GM18868 (cell line): Measurements from ENCODE around the gene NTPCR.
A peak's percentile ranks its signal among the peaks of the same experiment; 100 is the strongest.

Experiments
- ATAC-seq: cut with Tn5 transposase; IDR thresholded peaks from one replicate; pipeline ENCODE4 v1.9.1; 2021; ENCODE audit warnings: mild to moderate bottlenecking, moderate library complexity; ENCODE audit not compliant: unreplicated experiment

The NTPCR gene

GRCh38 chr1:232956081-232956480 lies 5.7 kb downstream of the NTPCR start:
- ATAC-seq = no peak

GRCh38 chr1:232958067-232958466 lies 7.7 kb downstream of the NTPCR start:
- ATAC-seq = no peak

DNA sequence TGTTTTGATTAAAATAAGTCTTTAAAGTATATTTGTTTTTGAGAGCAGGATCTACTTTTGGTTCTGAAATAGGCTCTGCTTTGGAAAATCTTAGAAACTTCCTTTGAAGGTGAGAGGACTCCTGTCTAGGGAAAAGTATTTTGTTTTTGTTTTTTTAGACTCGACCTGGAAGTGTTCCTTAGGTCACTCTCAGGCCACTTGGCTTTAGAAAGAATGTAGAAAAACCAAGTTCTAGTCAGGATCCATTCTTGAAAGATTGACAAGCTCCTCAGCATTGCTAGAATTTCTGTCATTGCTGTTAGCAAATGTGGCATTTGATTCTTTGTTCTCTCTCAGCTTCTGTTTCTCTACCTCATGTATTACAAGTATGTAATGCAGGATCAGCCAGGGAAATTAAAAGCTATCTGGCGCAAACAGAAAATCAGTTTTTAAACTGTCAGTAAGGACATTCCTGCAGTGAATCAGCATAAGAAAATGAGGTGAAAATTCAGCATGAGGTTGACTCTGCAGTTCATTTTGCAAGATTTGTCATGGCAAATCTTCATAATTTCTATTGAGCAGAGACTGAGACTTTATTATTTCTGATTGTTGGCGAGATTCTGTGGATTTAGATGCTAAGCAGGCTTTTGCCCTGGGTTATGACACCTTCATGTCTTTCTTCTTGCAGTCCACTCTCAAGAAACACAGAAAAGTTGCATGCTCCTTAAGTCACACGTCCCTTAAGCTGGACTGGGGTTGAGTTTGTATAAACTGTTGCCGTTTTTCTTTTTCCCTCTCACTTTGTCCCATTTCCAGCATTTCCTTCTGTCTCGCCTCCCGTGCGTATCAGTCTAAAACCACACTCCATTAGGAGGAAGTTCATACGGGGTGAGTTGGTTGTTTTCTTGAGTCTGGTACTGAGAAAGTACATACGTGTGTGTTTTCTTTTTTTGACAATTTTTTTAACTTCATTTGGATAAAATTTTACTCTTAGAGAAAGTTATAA lies 12.6 kb downstream of the NTPCR start:
- ATAC-seq = no peak

- ATAC-seq = no peak
Measured at GRCh38 chr1:232964601-232965000, 14.2 kb downstream of the NTPCR start.

DNA sequence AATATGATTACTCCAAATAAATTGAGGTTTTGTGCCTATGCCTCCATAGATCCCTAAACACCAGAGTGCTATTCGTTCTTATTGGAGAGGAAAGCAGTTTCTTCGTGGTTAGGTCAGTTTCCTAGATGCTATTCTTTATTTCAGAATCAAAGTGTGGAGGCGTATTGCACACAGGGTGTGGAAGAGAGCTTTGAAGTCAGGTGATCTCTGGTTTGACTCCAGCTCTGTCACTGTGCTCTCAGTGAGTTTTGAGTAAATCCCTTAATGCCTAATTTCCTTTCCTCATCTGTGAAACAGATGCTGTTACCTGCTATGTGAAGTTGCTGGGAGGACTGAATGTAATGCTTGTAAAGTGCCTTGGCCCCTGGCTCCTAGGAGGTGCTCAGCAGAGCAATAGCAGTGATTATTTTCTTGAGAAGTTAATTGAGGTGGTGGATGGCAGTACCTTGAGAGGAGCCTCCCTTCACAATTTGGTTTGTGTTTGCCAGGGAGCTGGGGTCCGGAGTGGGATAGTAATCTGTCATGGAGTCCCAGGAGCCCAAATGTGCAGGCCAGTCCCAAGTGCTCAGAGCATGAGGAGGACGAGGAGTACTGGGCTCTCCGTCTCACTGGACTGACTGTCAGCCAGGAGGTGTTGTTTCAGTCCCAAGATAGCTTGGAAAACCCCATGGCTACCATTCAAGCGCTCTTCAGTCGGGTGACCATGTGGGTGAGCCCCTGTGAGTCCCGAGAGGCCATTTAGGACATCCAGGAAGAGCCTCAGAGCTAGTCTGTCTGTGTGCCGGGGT lies 14.9 kb downstream of the NTPCR start:
- ATAC-seq = peak; percentile 56

- ATAC-seq = no peak
Measured at GRCh38 chr1:232965912-232966217, 15.5 kb downstream of the NTPCR start.

DNA sequence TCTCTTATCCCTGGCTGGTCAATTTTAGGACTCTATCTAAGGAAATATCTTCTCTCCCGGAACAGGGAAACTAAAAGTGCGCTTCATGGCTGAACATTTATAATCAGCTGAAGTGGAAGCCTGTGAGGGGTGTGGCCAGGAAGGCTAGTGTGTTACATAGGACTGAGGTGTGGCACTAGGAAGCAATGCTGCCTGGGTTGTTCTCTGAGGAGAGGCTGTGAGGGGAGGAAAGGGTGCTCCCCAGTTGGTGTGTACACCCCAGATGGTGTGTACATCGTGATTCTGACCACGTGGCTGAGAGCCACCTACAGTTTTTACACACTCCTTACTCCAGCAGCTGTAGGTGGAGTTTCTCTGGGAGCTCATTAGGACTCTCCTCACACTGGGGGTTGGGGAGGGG lies 16.3 kb downstream of the NTPCR start:
- no peak for ATAC-seq

- no peak for ATAC-seq
Measured at GRCh38 chr1:232968391-232968790, 18.0 kb downstream of the NTPCR start.

GRCh38 chr1:232968965-232969364 lies 18.6 kb downstream of the NTPCR start:
- peak; percentile 54 for ATAC-seq

- ATAC-seq = no peak
Measured at GRCh38 chr1:232969799-232970198, 19.4 kb downstream of the NTPCR start.

DNA sequence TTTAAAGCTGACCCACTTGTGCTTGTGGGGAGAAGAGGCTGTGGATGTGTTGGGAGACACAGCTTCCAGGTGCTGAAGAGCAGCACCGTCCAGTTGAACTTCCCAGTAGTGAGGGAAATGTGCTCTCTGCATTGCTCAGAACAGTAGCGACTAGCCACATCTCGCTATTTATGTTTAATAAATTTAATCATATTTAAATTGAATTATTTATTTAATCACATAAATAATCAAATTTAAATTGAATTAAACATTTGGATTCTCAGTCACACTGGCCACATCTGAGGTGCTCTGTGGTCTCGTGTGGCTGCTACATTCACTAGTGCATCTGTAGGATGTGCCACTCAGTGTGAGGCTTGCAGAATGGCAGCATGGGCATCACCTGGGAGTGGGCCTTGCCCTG lies 20.1 kb downstream of the NTPCR start:
- no peak for ATAC-seq

DNA sequence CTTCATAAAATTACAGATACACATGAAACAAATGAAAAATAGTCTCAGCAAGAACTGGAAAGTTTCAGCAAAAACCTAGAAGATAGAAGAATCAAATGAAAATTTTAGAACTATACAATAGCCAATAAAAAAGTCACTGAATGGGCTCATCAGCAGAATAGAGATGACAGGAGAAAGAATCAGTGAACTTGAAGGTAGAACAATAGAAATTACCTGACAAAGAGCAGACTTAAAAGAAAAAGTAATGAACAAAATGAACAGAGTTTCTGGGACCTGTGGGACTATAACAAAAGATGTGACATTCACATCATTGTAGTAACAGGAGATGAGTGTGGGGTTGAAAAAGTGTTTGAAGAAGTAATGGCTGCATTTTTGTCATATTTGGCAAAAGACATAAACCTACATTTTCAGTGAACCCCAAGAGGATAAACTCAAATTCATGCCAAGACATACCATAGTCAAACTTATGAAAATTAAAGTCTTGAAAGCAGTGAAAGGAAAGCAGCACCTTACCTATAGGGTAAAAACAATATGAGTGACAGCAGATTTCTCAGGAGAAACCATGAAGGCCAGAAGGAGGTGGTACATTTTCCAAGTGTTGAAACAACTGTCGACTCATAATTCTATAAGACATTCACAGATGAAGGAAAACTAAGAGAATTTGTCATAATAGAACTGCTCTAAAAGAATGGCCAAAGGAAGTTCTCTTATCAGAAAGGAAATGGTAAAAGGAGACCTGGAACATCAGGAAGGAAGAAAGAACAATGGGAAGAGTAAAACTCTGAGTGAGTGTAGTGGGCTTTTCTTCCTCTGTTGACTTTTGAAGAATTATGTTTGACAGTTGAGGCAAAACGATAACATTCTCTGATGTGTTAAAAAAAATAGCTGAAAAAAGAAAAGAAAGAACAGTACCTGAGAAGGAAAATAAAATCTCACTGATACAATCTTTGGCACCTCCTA lies 23.5 kb downstream of the NTPCR start:
- ATAC-seq = no peak

- ATAC-seq = no peak
Measured at GRCh38 chr1:232974971-232975370, 24.6 kb downstream of the NTPCR start.

GRCh38 chr1:232978091-232978634 lies 27.8 kb downstream of the NTPCR start:
- ATAC-seq = peak; percentile 63

DNA sequence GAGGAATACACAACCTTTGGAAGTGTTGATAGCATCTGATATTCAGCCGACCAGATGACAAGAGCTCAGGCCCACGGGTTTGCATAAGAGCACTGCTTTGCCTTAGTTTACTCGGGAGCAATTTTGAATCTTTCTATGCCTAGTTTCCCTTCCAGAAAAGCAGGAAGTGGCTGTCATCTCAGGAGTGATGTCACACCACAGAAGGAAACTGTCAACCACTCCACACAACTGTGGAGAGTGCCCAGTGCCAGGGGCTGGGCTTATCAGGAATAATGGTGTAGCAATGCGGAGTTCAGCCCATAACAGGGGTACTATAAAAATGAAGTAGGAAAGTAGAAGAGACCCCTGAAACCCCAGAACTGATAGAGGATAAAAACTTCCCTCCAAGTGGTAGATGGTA lies 28.4 kb downstream of the NTPCR start:
- no peak for ATAC-seq

- ATAC-seq = no peak
Measured at GRCh38 chr1:232979558-232979957, 29.1 kb downstream of the NTPCR start.

DNA sequence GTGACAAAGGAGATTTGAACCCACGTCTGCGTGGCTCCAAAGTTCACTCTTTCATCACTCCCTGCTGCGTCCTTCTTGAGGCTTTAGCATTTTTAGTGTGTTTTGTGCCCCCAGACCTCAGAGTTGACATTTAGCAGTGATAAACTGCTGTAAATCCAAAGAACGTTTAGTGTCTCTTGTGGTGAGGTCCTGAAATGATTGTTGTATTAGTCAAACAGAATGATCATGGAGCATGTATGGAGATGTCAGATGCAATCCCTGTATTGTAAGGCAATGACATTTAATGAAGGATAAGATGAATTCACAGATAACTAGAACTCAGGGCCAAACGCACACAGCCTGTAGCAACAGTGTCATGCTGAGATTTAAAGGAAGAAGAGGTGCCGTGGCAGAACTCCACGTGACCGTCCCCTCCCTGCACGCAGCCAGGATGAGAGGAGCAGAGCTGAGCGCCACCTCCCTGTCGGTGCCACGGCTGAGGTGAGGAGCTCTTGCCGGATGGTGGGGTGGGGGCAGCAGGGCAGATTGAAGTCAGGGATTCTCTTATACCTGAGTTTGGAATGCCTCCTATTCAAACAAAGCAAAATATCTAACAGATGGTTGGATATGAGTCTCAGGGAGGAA lies 30.1 kb downstream of the NTPCR start:
- ATAC-seq = no peak

DNA sequence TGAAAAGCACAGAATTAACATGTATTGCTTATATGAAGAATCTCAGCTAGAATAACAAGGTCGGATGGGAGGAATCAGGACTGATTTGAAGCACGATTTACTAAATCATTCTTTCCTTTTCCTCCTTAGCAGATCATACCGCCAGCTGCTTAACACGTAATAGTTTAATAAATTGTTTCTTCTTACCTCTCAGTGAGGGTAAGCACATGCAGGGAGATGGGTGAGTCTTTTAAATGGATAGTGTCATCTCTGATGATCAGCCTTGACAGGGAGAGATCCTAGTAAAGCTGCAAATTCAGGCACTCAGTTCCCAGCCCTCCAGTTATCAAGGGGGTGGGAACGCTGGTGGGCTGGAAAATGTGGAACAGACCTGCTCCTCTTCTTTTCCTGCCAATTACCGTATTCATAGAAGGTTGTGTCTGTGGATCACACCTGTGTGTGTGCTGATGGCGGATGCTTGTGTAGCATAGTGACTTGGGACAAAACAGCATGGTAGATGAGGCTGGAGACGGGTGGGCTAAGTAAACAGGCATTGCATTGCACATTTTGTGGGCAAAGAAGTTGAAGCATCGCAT lies 30.7 kb downstream of the NTPCR start:
- ATAC-seq = no peak

DNA sequence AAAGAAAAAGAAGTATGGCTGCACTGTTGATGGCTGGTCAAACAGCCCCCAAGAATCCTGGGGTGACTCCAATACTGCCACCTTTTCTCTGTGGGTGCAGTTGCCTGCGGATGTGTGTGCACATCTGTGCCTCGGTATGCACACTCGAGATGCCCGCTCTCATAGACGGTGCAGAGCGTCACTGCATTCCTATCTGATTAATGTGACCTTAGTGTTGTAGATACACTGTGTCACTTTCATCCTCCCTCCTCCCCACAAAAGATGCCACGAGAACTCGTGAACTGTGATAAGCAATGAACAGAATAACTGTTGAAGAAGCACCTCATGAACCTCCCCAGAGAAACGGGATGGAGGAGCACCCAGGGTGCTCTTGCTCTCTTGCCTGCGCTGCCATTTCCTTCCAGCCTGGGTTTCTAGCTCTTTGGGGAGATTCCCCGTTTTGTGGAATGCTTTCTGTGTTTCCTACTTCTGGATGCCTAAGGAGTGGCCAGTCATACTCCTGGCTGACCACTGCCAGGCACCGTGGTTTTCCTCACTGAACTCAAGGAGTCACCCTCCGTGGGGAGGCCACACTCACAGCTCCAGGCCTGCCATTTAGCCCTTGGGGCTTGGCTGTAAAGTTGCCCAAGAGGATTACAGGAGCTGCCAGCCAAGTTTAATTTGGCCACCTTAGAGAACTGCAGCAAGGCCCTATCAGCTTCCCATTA lies 32.0 kb downstream of the NTPCR start:
- no peak for ATAC-seq
